Activated CD8-positive, alpha-beta T cell treated with anti-CD3 and anti-CD28 coated beads, Interleukin-2, amount 10 ng/mL, durations not matched to agents 7 days and 5 days (primary cell): ENCODE data around the gene CRP. TPM values are rescaled to one million over a fixed set of nuclear protein-coding genes. Genes with fewer than 3 reads are reported as not detected.
"Not testable (repeated sequence)": the region's sequence is repeated elsewhere in the genome, so short reads cannot be mapped to it uniquely, and the experiment has no call there.

Experiments
- ATAC-seq: fragments of 150-1000 bp; cut with Tn5 transposase; one replicate; pipeline ENCODE4 v1.10.0; 2021; ENCODE audit warnings: moderate library complexity
- CTCF ChIA-PET: fragments of 350-600 bp; sonication (Branson Sonifier 250); formaldehyde crosslinking; loops from one replicate; lab custom pipeline; 2021; ENCODE audit warnings: antibody characterized with exemption; lab: Charles Lee
- POLR2A ChIA-PET: fragments of 350-600 bp; sonication (Branson Sonifier 250); formaldehyde crosslinking; loops from one replicate; lab custom pipeline; 2021; ENCODE audit warnings: antibody characterized with exemption; lab: Charles Lee
- DNase-seq: peaks from one replicate; pipeline ENCODE4 v3.0.0-alpha.2; 2020
- H3K27ac Mint-ChIP-seq: one replicate; pipeline ENCODE4 v1.8.0; 2021; ENCODE audit warnings: mild to moderate bottlenecking, mixed read lengths
- H3K27me3 Mint-ChIP-seq: one replicate; pipeline ENCODE4 v1.8.0; 2021; ENCODE audit warnings: low read depth, mixed read lengths
- H3K36me3 Mint-ChIP-seq: one replicate; pipeline ENCODE4 v1.8.0; 2021; ENCODE audit warnings: low read depth, mixed read lengths
- H3K4me1 Mint-ChIP-seq: one replicate; pipeline ENCODE4 v1.8.0; 2021; ENCODE audit warnings: low read depth, mixed read lengths
- H3K4me3 Mint-ChIP-seq: one replicate; pipeline ENCODE4 v1.8.0; 2021; ENCODE audit warnings: mild to moderate bottlenecking, mixed read lengths
- H3K9me3 Mint-ChIP-seq: one replicate; pipeline ENCODE4 v1.8.0; 2022; ENCODE audit warnings: mixed read lengths; ENCODE audit not compliant: insufficient read depth
- total RNA-seq, 2 experiments: library from RNA; stranded (reverse); gene quantifications; one replicate each; pipeline ENCODE4 v1.2.3, GENCODE V29; 2021

The CRP gene
- total RNA-seq, 2 experiments from 2014 or later = not detected

- Mint-ChIP-seq H3K36me3 (no peaks in the 10 kb centered on the region), H3K9me3 (no peaks in the 10 kb centered on the region), H3K27me3 (peaks cover 2% of the 10 kb centered on the region), H3K4me3 (no peak overlapping the region), H3K4me1 (no peaks in the 10 kb centered on the region), H3K27ac (no peak overlapping the region)
- POLR2A ChIA-PET = no interaction called here
- DNase-seq = no peak
- CTCF ChIA-PET = no interaction called here
- no peak for ATAC-seq
Measured at GRCh38 chr1:159737238-159737916, 23.0 kb upstream of the CRP start.

DNA sequence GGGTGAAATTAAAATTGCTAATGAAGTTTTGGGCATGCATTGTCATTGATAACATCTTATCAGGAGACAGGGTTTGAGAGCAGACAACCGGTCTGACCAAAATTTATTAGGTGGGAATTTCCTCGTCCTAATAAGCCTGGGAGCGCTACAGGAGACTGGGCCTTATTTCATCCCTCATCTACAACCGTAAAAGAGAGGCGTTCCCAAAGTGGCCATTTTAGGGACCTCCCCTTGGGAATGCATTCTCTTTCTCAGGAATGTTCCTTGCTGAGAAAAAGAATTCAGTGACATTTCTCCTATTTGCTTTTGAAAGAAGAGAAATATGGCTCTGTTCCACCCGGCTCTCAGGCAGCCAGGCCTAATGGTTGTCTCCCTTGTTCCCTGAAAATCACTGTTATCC, 8.8 kb upstream of the CRP start:
- CTCF ChIA-PET, H3K27ac Mint-ChIP-seq, H3K9me3 Mint-ChIP-seq, POLR2A ChIA-PET, H3K27me3 Mint-ChIP-seq, H3K4me1 Mint-ChIP-seq, ATAC-seq, H3K36me3 Mint-ChIP-seq, DNase-seq, H3K4me3 Mint-ChIP-seq: not testable (repeated sequence)

- POLR2A ChIA-PET = no interaction called here
- no peak overlapping the region for H3K4me3 Mint-ChIP-seq
- no peaks in the 10 kb centered on the region for H3K4me1 Mint-ChIP-seq
- CTCF ChIA-PET = no interaction called here
- H3K36me3 Mint-ChIP-seq = no peaks in the 10 kb centered on the region
- ATAC-seq (no peak), DNase-seq (no peak)
- no peak overlapping the region for H3K27ac Mint-ChIP-seq
- H3K9me3 Mint-ChIP-seq = peaks cover 10% of the 10 kb centered on the region
- no peaks in the 10 kb centered on the region for H3K27me3 Mint-ChIP-seq
Measured at GRCh38 chr1:159719990-159720389, 5.6 kb upstream of the CRP start.

DNA sequence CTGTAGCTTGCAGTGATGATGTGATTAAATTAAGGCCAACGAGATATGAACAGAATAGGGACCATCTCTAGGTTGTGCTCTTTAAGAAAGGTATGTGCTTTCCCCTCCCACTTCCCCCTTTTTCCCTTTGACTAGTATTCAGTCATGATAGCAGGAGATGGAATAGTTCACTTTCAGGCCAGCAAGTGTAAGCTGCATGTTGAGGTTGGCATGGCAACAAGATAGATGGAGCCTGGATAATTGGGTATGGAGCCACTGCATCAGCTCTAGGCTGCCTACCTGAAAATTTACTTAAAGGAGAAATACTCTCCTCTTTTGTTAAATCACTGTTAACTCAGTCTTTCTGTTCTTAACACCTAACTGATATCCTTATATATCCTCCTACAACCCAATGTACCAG, 1.5 kb upstream of the CRP start:
- Mint-ChIP-seq H3K4me1 (no peaks in the 10 kb centered on the region), H3K4me3 (no peak overlapping the region)

DNA sequence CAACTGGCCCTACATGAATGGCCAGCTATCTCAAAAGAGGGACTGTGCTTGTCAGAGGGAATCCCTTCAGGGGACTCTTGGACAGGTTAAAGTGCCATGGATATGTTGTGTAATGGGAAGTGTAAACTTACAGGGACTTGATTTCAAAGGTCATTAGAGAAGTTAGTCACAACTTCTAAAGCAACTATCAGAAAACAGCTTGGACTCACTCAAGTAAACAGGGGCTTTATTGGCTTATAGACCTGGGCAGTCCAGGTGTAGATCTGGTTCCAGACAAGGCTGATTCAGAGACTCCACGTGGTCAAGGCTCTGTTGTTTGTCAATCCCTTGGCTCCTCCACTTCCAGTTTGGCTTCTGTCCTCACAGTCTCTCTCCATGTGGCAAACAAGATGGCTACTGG, 2.3 kb downstream of the CRP start:
- H3K36me3 Mint-ChIP-seq = no peaks in the 10 kb centered on the region

More for the DNA sequence above, 1.5 kb upstream of the CRP start:
- Mint-ChIP-seq H3K36me3 (no peaks in the 10 kb centered on the region), H3K27ac (no peak overlapping the region), H3K9me3 (peaks cover 10% of the 10 kb centered on the region), H3K27me3 (no peaks in the 10 kb centered on the region)
- DNase-seq (no peak), ATAC-seq (no peak)
- POLR2A ChIA-PET = no interaction called here
- CTCF ChIA-PET = no interaction called here

DNA sequence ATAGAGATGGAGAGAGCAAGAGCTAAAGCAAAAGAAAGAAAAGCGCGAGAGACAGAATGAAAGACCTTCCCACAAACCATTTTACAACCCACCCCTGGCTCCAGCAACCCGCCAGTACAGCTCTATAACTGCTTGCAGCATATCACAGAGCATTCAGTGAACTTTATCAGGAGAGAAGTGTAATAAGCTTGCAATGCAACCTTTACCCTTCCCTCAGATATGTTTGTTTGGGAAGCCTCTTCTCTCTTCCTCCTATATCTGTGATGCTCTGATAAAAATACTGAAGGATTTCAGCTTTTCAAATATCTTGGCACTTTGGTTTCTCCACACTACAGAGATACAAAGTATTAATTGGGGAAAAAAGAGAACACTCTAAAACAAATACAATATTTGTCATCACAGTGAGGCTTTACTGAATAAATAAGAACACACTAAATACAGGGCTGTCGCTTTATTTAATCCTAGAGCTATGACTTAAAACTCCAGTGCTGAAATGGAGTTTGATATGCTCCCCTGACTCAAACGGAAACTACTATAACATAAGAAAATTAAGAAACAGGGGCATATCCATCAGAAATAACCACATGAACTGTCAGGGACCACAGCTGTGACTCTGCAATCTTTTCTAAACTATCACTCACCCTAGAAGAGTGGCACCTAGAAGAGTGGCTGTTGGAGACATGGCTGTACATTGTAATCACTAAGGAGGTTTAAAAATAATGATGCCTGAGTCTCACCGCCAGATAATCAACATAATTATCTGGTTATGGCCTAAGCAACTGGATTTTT, 6.7 kb downstream of the CRP start:
- ATAC-seq (no peak), DNase-seq (no peak)
- no peaks in the 10 kb centered on the region for H3K4me1 Mint-ChIP-seq
- no peaks in the 10 kb centered on the region for H3K9me3 Mint-ChIP-seq
- H3K27me3 Mint-ChIP-seq = peaks cover 4% of the 10 kb centered on the region
- no peaks in the 10 kb centered on the region for H3K36me3 Mint-ChIP-seq
- ChIA-PET CTCF (interaction anchor here (1.6 kb wide), 1 partner anchor 300 kb away, joined by 5 read pairs; no protein-coding TSS in a partner anchor), POLR2A (no interaction called here)
- no peak overlapping the region for H3K4me3 Mint-ChIP-seq
- no peak overlapping the region for H3K27ac Mint-ChIP-seq

More for the DNA sequence above, 2.3 kb downstream of the CRP start:
- Mint-ChIP-seq H3K4me3 (no peak overlapping the region), H3K9me3 (no peaks in the 10 kb centered on the region), H3K4me1 (no peaks in the 10 kb centered on the region), H3K27ac (no peak overlapping the region), H3K27me3 (no peaks in the 10 kb centered on the region)
- ChIA-PET POLR2A (no interaction called here), CTCF (no interaction called here)
- no peak for DNase-seq
- no peak for ATAC-seq

DNA sequence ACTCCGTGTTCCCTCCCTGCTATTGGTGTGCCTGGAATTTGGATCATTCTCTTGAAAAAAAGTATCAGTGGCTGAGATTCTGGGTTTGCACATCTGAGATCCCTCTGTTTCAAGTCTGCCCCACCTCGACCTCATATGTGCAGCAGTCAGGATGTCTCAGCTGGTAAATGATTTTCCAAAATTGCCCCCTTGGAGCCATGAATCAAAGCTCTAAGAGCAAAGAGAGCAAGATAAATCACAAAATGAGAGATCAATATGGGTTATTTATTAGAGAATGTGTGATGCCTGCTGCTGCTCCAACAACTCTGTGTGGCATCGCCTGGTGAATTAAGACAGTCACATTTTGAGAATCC, 8.5 kb downstream of the CRP start:
- POLR2A ChIA-PET = no interaction called here
- Mint-ChIP-seq H3K36me3 (no peaks in the 10 kb centered on the region), H3K9me3 (no peaks in the 10 kb centered on the region), H3K4me1 (no peaks in the 10 kb centered on the region), H3K4me3 (no peak overlapping the region), H3K27me3 (peaks cover 4% of the 10 kb centered on the region), H3K27ac (no peak overlapping the region)
- DNase-seq = no peak
- ATAC-seq = no peak
- CTCF ChIA-PET = no interaction called here

DNA sequence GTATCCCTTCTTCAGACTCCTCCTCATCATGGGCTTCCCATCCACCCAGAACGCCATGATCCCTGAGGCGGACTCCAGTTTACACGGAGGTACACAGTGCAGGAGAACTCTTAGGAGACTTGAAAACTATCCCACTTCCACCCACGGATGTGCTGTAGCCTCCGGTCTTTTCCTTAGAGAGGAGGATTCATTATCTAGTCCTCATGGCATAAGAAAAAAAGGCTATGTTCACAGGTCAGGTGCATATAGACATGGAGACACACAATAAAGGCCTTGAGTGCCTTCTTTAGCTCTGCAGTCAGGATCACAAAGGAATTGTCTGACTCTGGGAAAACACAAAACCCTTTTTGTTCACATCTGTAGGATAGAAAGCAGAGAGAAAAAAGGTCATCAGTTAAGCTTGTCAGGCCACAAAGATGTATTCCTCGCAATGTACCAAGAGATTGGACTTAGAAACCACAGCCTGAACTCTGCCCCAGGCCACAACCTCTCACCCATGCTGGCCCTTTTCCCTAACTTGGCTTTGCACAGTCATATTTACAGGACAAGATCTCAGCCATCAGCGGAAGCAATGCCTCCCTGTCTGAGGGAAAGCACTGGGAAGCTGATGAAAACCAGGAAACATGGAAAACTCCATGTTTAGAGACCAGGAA, 9.0 kb downstream of the CRP start:
- Mint-ChIP-seq H3K27ac (no peak overlapping the region), H3K4me3 (no peak overlapping the region), H3K27me3 (peaks cover 4% of the 10 kb centered on the region), H3K9me3 (no peaks in the 10 kb centered on the region), H3K36me3 (no peaks in the 10 kb centered on the region), H3K4me1 (no peaks in the 10 kb centered on the region)
- ChIA-PET CTCF (no interaction called here), POLR2A (no interaction called here)
- DNase-seq = no peak
- ATAC-seq = no peak

DNA sequence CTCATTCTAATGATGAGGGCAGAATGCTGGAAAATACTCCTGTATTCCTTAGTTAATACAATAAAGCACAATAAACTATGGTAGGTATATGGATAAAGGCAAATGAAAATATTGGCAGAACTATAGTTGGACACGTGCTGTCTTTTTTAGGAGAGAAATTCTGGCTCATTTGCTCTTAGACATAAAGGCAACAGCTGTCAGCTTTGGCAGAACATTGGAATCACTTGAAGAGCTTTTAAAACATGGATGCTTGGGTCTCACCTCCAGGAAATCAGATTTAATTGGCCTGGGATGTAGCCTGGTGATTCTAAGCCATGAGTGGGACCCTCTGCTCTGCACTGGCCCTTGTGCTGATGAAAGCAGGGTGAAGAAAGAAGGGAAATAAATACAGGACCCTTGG, 9.9 kb downstream of the CRP start:
- ATAC-seq (no peak), DNase-seq (no peak)
- Mint-ChIP-seq H3K4me3 (no peak overlapping the region), H3K4me1 (no peaks in the 10 kb centered on the region), H3K9me3 (no peaks in the 10 kb centered on the region), H3K27me3 (peaks cover 7% of the 10 kb centered on the region), H3K27ac (no peak overlapping the region), H3K36me3 (no peaks in the 10 kb centered on the region)
- ChIA-PET POLR2A (no interaction called here), CTCF (no interaction called here)

GRCh38 chr1:159700312-159700711, 14.1 kb downstream of the CRP start:
- Mint-ChIP-seq H3K4me1 (no peaks in the 10 kb centered on the region), H3K9me3 (no peaks in the 10 kb centered on the region), H3K36me3 (no peaks in the 10 kb centered on the region), H3K4me3 (no peak overlapping the region), H3K27ac (no peak overlapping the region), H3K27me3 (peaks cover 14% of the 10 kb centered on the region)
- ChIA-PET POLR2A (no interaction called here), CTCF (no interaction called here)
- no peak for DNase-seq
- ATAC-seq = no peak

GRCh38 chr1:159699653-159700052, 14.7 kb downstream of the CRP start:
- peaks cover 14% of the 10 kb centered on the region for H3K27me3 Mint-ChIP-seq
- H3K27ac Mint-ChIP-seq = no peak overlapping the region
- no peak for DNase-seq
- H3K9me3 Mint-ChIP-seq = no peaks in the 10 kb centered on the region
- no peak overlapping the region for H3K4me3 Mint-ChIP-seq
- ATAC-seq = no peak
- POLR2A ChIA-PET = no interaction called here
- no peaks in the 10 kb centered on the region for H3K4me1 Mint-ChIP-seq
- CTCF ChIA-PET = no interaction called here
- H3K36me3 Mint-ChIP-seq = no peaks in the 10 kb centered on the region

DNA sequence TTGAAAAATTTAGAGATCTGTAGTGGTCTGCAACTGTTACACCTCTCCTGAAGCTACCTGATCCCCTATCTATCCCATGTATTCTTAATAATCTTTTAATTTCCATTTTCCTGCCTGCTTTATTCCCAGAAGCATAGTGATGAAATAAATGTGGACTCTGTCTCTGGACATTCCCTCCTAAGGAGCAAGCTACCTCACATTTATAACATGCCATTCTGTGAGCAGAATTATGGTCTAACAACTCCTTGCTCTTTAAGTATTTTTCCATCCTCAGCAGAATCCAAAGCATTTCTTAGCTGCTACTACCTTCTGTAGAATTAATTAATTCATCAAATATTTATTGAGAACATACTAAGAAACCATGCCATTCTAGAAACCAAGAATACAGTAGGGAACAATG, 15.1 kb downstream of the CRP start:
- Mint-ChIP-seq H3K4me3 (no peak overlapping the region), H3K36me3 (no peaks in the 10 kb centered on the region), H3K4me1 (no peaks in the 10 kb centered on the region), H3K27ac (no peak overlapping the region), H3K27me3 (peaks cover 14% of the 10 kb centered on the region), H3K9me3 (no peaks in the 10 kb centered on the region)
- ChIA-PET POLR2A (no interaction called here), CTCF (no interaction called here)
- no peak for DNase-seq
- ATAC-seq = no peak
